ENCODE data around the gene PLEK.

GRCh38 chr2:68351997-68352396 lies 13.1 kb upstream of the PLEK start:
- no peak for TF ChIP-seq POLR2A (IDR thresholded peaks at IDR 0.05)
- TF ChIP-seq, protein P1, sequence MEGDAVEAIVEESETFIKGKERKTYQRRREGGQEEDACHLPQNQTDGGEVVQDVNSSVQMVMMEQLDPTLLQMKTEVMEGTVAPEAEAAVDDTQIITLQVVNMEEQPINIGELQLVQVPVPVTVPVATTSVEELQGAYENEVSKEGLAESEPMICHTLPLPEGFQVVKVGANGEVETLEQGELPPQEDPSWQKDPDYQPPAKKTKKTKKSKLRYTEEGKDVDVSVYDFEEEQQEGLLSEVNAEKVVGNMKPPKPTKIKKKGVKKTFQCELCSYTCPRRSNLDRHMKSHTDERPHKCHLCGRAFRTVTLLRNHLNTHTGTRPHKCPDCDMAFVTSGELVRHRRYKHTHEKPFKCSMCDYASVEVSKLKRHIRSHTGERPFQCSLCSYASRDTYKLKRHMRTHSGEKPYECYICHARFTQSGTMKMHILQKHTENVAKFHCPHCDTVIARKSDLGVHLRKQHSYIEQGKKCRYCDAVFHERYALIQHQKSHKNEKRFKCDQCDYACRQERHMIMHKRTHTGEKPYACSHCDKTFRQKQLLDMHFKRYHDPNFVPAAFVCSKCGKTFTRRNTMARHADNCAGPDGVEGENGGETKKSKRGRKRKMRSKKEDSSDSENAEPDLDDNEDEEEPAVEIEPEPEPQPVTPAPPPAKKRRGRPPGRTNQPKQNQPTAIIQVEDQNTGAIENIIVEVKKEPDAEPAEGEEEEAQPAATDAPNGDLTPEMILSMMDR (IDR thresholded peaks at IDR 0.05): no peak
- TF ChIP-seq POLR2AphosphoS5 (IDR thresholded peaks at IDR 0.05): no peak
